Heart right ventricle (tissue), 16 donors: ENCODE results near the gene ADGRL4. TPM values are rescaled to one million over a fixed set of nuclear protein-coding genes. Genes with fewer than 3 reads are reported as not detected.

Source experiments
- ATAC-seq, 8 donors: fragments of 200-7000 bp; cut with Tn5 transposase; one replicate each; pipeline ENCODE4 v1.9.1; 2020; ENCODE audit warnings: mild to moderate bottlenecking in 8 of 8, moderate library complexity in 8 of 8, moderate number of reproducible peaks in 1 of 8
- DNase-seq, 2 donors: peaks; one replicate each; pipeline ENCODE4 v3.0.0-alpha.2; 2020
- H3K27ac ChIP-seq, 10 donors: fragments of 200-600 bp; sonication (generic) in 2 of 10; one replicate each; pipeline versions ENCODE4 v1.5.0 to v1.8.0; 2020 to 2022; ENCODE audit warnings: mild to moderate bottlenecking in 3 of 10
- H3K27me3 ChIP-seq, 7 donors: fragments of 200-600 bp; one replicate each; pipeline ENCODE4 v1.8.0; 2021 to 2022; ENCODE audit warnings: mild to moderate bottlenecking in 2 of 7
- H3K36me3 ChIP-seq, 9 donors: fragments of 200-600 bp; sonication (generic) in 1 of 9; one replicate each; pipeline versions ENCODE4 v1.5.0 to v1.8.0; 2020 to 2022; ENCODE audit warnings: mild to moderate bottlenecking in 2 of 9
- H3K4me1 ChIP-seq, 9 donors: fragments of 200-600 bp; sonication (generic) in 1 of 9; one replicate each; pipeline versions ENCODE4 v1.5.0 to v1.8.0; 2020 to 2022; ENCODE audit warnings: mild to moderate bottlenecking in 4 of 9
- H3K4me3 ChIP-seq, 10 donors: fragments of 200-600 bp; sonication (generic) in 2 of 10; one replicate each; pipeline versions ENCODE4 v1.5.0 to v1.8.0; 2020 to 2022; ENCODE audit warnings: mild to moderate bottlenecking in 7 of 10, moderate library complexity in 2 of 10
- H3K9me3 ChIP-seq, 11 donors: fragments of 200-600 bp in 10 of 11; sonication (generic) in 2 of 11; one replicate each; pipeline versions ENCODE4 v1.5.0 to v1.8.0; 2013 to 2022; ENCODE audit warnings: mild to moderate bottlenecking in 2 of 11, control low read depth in 1 of 11, moderate library complexity in 1 of 11
- WGBS, 2 donors: extraction: QIAGEN DNeasy Blood & Tissue Kit; methylation state at CpG; one replicate each; pipeline ENCODE4 v1.1.7; 2013; ENCODE audit warnings: inconsistent platforms in 1 of 2; 5-methylcytosine and 5-hydroxymethylcytosine counted together
- intact Hi-C, 10 donors: fragments of 100-400 bp; cut with DNase I; formaldehyde crosslinking; loops; one replicate each; pipeline versions ENCODE4 v1.11.1 to v1.14.2; 2022
- polyA plus RNA-seq, 2 donors: library from polyadenylated mRNA; stranded (reverse); fragments of 200-250 nt; gene quantifications; one replicate each; pipeline ENCODE4 v1.2.3, GENCODE V29; 2013
- total RNA-seq, 10 donors: library from RNA; stranded (reverse); fragmentation: NEBNext Ultra II Directional in 3 of 10; extraction: Animal tissue kit (Norgen Biotek cat#: 25700) in 3 of 10; gene quantifications; one replicate each; pipeline versions ENCODE4 v1.2.1 to v1.2.4, GENCODE V29; 2021 to 2023
- TF ChIP-seq, protein P1 (sequence below), 9 donors: fragments of 200-600 bp; sonication (generic) in 2 of 9; IDR thresholded peaks; one replicate each; pipeline versions ENCODE4 v1.5.0 to v1.8.0; 2021 to 2022; ENCODE audit warnings: antibody characterized with exemption in 9 of 9, mild to moderate bottlenecking in 5 of 9, moderate library complexity in 1 of 9
- donor health status: Arrhythmogenic right ventricular cardiomyopathy.
- donor health status: ischemic (EF 13 %, LVEDD 7.1; RV severe dilation, severe dysfunction).
- donor health status: healthy with polysubstance abuse.
- donor health status: DM: no; HTN: yes; CAD: no.
- donor health status: DM: no; HTN: no; CAD: no.
- donor health status: ischemic (EF 25% LVEDD 6.9; RV normal size, moderate dysfunction).
- donor health status: ischemic (EF 25% LVEDD 5.7; RV mildly dilated, moderate dysfunction).
- donor health status: healthy.
- donor health status: DM: yes; HTN: yes; CAD: no.
- donor health status: Ischemic cardiomyopathy.
- donor health status: ischemic (EF 35%, LVEDD 5.7; RV mildly dilated, moderate dysfunction).
- donor health status: nonischemic (EF 11% LVEDD 7.7; RV severe dilation, severe dysfunction).
- donor health status: DM: yes; HTN: yes; CAD: no.
- donor health status: PGD.
- donor health status: ischemic (EF 29% LVEDD 5.4; RV normal size, mild dysfunction).
- donor health status: nonischemic (EF 23%, LVEDD 6.1; RV moderate dilation, normal function).

The ADGRL4 gene
- total and polyA plus RNA-seq, 12 donors: 10.7 to 33.9 (median 17.2) TPM

GRCh38 chr1:79040424-79041082 lies 34.0 kb upstream of the ADGRL4 start:
- Histone ChIP-seq H3K27me3 (no peaks in the 10 kb centered on the region), H3K9me3 (peaks cover 0 to 19% (median 8%) of the 10 kb centered on the region in 11 donors), H3K4me3 (peak overlapping the region in 8 of 10 donors; percentile 15 to 51 (median 41)), H3K27ac (peak overlapping the region in 7 of 10 donors; percentile 14 to 74 (median 45)), H3K36me3 (no peaks in the 10 kb centered on the region), H3K4me1 (peaks cover 0 to 10% (median 0%) of the 10 kb centered on the region in 9 donors)
- intact Hi-C loops: loop anchor here in 1 of 10 donors (5.0 kb wide), 1 partner anchor 38 kb away; no protein-coding TSS in a partner anchor
- WGBS, 2 donors: 46 to 58% methylated on average over 10 of the region's 10 CpGs
- DNase-seq (no peak), ATAC-seq (peak in 3 of 8 donors; percentile 17 to 48 (median 21))
- TF ChIP-seq, protein P1, sequence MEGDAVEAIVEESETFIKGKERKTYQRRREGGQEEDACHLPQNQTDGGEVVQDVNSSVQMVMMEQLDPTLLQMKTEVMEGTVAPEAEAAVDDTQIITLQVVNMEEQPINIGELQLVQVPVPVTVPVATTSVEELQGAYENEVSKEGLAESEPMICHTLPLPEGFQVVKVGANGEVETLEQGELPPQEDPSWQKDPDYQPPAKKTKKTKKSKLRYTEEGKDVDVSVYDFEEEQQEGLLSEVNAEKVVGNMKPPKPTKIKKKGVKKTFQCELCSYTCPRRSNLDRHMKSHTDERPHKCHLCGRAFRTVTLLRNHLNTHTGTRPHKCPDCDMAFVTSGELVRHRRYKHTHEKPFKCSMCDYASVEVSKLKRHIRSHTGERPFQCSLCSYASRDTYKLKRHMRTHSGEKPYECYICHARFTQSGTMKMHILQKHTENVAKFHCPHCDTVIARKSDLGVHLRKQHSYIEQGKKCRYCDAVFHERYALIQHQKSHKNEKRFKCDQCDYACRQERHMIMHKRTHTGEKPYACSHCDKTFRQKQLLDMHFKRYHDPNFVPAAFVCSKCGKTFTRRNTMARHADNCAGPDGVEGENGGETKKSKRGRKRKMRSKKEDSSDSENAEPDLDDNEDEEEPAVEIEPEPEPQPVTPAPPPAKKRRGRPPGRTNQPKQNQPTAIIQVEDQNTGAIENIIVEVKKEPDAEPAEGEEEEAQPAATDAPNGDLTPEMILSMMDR (IDR thresholded peaks at IDR 0.05): no peak

DNA sequence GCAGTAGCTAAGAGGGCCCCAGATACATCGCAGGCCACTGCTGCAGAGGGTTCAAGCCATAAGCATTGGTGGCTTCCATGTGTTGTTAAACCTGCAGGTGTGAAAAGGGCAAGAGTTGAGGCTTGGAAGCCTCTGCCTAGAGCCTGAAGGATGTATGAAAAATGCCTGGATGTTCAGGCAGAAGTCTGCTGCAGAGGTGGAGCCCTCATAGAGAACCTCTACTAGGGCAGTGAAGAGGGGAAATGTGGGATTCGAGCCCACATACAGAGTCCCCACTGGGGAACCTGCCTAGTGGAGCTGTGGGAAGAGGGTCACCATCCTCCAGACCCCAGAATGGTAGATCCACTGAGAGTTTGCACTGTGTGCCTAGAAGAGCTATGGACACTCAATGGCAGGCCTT lies 30.6 kb upstream of the ADGRL4 start:
- 78 to 87% methylated on average over 2 of the region's 2 CpGs for WGBS, 2 donors
- H3K27ac ChIP-seq: no peak overlapping the region
- H3K9me3 ChIP-seq: peaks cover 0 to 19% (median 8%) of the 10 kb centered on the region in 11 donors
- H3K27me3 ChIP-seq: no peaks in the 10 kb centered on the region
- TF ChIP-seq, protein P1 (IDR thresholded peaks at IDR 0.05): no peak
- H3K4me1 ChIP-seq: peaks cover 0 to 10% (median 0%) of the 10 kb centered on the region in 9 donors
- ATAC-seq (no peak), DNase-seq (no peak)
- intact Hi-C loops: no loop called here
- H3K4me3 ChIP-seq: no peak overlapping the region
- no peaks in the 10 kb centered on the region for H3K36me3 ChIP-seq

DNA sequence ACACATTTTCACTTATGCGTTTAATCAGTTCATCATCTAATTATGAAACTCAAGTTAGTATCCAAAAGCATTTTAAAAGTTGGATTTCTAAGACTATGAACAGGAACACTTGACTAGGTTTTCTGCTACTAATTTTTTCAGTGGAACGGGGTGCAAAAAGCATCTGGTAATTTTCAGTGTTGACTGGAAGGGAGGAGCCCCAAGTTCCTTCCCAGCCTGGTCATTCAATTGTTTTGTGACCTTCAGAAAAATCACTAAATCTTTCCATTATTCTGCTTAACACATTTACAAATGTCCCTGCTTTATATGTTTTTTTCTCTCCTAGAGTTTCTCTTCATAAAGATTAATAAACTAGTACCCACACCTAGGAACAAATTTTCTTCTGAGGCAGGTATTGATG lies 6.0 kb upstream of the ADGRL4 start:
- no peaks in the 10 kb centered on the region for H3K36me3 ChIP-seq
- no peak overlapping the region for H3K4me3 ChIP-seq
- peaks cover 0 to 19% (median 6%) of the 10 kb centered on the region in 9 donors for H3K4me1 ChIP-seq
- ATAC-seq (peak in 3 of 8 donors; percentile 55 to 71 (median 64)), DNase-seq (no peak)
- H3K27me3 ChIP-seq: no peaks in the 10 kb centered on the region
- H3K27ac ChIP-seq: peak overlapping the region in 5 of 10 donors; percentile 0 to 57 (median 22)
- peaks cover 0 to 2% (median 0%) of the 10 kb centered on the region in 11 donors for H3K9me3 ChIP-seq
- 53 to 64% methylated on average over 2 of the region's 2 CpGs for WGBS, 2 donors
- TF ChIP-seq, protein P1 (IDR thresholded peaks at IDR 0.05): no peak
- intact Hi-C loops: no loop called here

DNA sequence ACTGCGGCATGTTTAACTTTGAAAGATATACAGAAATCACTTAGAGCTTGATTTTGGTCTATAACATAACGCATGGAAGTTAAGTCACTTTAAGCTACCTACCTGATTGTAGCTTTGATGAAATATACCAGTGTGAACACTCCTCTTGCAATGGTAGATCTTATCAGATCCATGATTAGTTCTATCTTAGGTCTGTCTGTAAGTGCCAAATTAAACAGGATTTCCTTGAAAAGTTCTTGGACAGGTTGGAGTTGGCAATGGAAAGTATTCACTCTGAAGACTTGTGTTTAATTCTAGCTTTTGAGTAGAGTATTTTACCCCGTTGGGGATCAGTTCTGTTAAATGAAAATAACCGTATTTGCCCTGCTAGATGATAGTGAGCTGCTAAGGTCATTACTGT lies 4.1 kb upstream of the ADGRL4 start:
- intact Hi-C loops: no loop called here
- WGBS, 2 donors: 73 to 80% methylated on average over 4 of the region's 4 CpGs
- Histone ChIP-seq H3K27me3 (peaks cover 0 to 12% (median 8%) of the 10 kb centered on the region in 7 donors), H3K9me3 (peaks cover 0 to 2% (median 0%) of the 10 kb centered on the region in 11 donors), H3K36me3 (no peaks in the 10 kb centered on the region), H3K4me1 (peaks cover 0 to 19% (median 6%) of the 10 kb centered on the region in 9 donors), H3K4me3 (no peak overlapping the region), H3K27ac (peak overlapping the region in 4 of 10 donors; percentile 30 to 57 (median 48))
- ATAC-seq: peak in 3 of 8 donors; percentile 41 to 59 (median 50)
- TF ChIP-seq, protein P1 (IDR thresholded peaks at IDR 0.05): no peak
- DNase-seq: no peak
